Left ventricle myocardium inferior (tissue), 1 donor: ENCODE results near the gene SEPSECS. TPM values are rescaled to one million over a fixed set of nuclear protein-coding genes. Genes with fewer than 3 reads are reported as not detected.

ENCODE experiments used
- DNase-seq: peaks from one replicate; pipeline ENCODE4 v3.0.0-alpha.2; 2020
- H3K27ac ChIP-seq: fragments of 200-600 bp; replicated peaks from 2 replicates; pipeline ENCODE4 v1.8.0; 2021
- H3K27me3 ChIP-seq: fragments of 200-600 bp; 2 replicates; pipeline ENCODE4 v1.8.0; 2021; ENCODE audit warnings: low read depth
- H3K36me3 ChIP-seq: fragments of 200-600 bp; 2 replicates; pipeline ENCODE4 v1.8.0; 2021
- H3K4me1 ChIP-seq: fragments of 200-600 bp; 2 replicates; pipeline ENCODE4 v1.8.0; 2021
- H3K4me3 ChIP-seq: fragments of 200-600 bp; 2 replicates; pipeline ENCODE4 v1.8.0; 2021; ENCODE audit warnings: mild to moderate bottlenecking, moderate library complexity
- H3K9me3 ChIP-seq: fragments of 200-600 bp; replicated peaks from 2 replicates; pipeline ENCODE4 v1.8.0; 2021
- CTCF ChIP-seq: fragments of 200-600 bp; IDR thresholded peaks from 2 replicates; pipeline ENCODE4 v1.8.0; 2021; ENCODE audit warnings: antibody characterized with exemption, mild to moderate bottlenecking, borderline replicate concordance
- intact Hi-C: fragments of 100-400 bp; cut with micrococcal nuclease; formaldehyde crosslinking; loops from one replicate; pipeline ENCODE4 v1.11.0; 2022
- total RNA-seq: library from RNA; stranded (reverse); fragmentation: NEBNext Ultra II Directional; extraction: Animal tissue kit (Norgen Biotek cat#: 25700); gene quantifications from one replicate; pipeline ENCODE4 v1.2.1, GENCODE V29; 2021
- donor health status: DM: no; HTN: yes; CAD: no; lungs with severe emphysema.

Gene SEPSECS
- total RNA-seq, 1 donor from 2014 or later = 4.9 TPM

GRCh38 chr4:25172961-25173915 lies 13.0 kb upstream of the SEPSECS start:
- DNase-seq = no peak
- peak overlapping the region; percentile 78 for H3K27ac ChIP-seq
- peak overlapping the region; percentile 2 for H3K4me3 ChIP-seq
- H3K36me3 ChIP-seq = no peaks in the 10 kb centered on the region
- H3K4me1 ChIP-seq = peaks cover 38% of the 10 kb centered on the region
- H3K27me3 ChIP-seq = no peaks in the 10 kb centered on the region
- no peak for TF ChIP-seq CTCF
- intact Hi-C loops = no loop called here
- H3K9me3 ChIP-seq = no peaks in the 10 kb centered on the region

- Histone ChIP-seq H3K4me1 (peaks cover 38% of the 10 kb centered on the region), H3K4me3 (no peak overlapping the region), H3K36me3 (no peaks in the 10 kb centered on the region), H3K27ac (peak overlapping the region; percentile 29), H3K9me3 (no peaks in the 10 kb centered on the region), H3K27me3 (no peaks in the 10 kb centered on the region)
- TF ChIP-seq CTCF = no peak
- DNase-seq = no peak
- intact Hi-C loops = no loop called here
These were observed 11.1 kb upstream of the SEPSECS start for GRCh38 chr4:25171201-25171865.

GRCh38 chr4:25169446-25169845 lies 9.2 kb upstream of the SEPSECS start:
- H3K4me3 ChIP-seq = no peak overlapping the region
- no peak overlapping the region for H3K27ac ChIP-seq
- no peak for DNase-seq
- intact Hi-C loops = no loop called here
- H3K9me3 ChIP-seq = no peaks in the 10 kb centered on the region
- peaks cover 6% of the 10 kb centered on the region for H3K36me3 ChIP-seq
- H3K4me1 ChIP-seq = peaks cover 33% of the 10 kb centered on the region
- TF ChIP-seq CTCF = no peak
- no peaks in the 10 kb centered on the region for H3K27me3 ChIP-seq

GRCh38 chr4:25165916-25166315 lies 5.7 kb upstream of the SEPSECS start:
- no peak for TF ChIP-seq CTCF
- Histone ChIP-seq H3K9me3 (no peaks in the 10 kb centered on the region), H3K4me3 (no peak overlapping the region), H3K4me1 (peaks cover 17% of the 10 kb centered on the region), H3K27ac (no peak overlapping the region), H3K36me3 (peaks cover 6% of the 10 kb centered on the region), H3K27me3 (no peaks in the 10 kb centered on the region)
- intact Hi-C loops = no loop called here
- no peak for DNase-seq

DNA sequence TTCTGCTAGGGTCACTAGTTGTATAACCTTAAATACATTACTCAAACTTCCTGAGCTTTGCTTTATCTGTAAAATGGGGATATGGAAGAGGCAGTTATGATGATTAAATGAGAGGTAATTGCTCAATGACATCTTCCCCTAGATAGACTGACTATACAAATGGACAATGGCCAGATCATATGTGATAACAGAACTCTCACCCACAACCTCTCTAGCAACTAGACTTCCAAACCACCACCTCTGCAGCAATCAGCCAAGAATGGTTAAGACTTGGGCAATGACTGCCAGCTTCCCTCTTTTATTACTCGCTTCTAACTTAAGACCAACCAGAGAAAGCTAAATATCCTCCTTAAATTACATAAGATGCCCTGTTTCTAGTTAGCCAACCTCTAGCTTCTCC lies 2.9 kb upstream of the SEPSECS start:
- TF ChIP-seq CTCF = no peak
- intact Hi-C loops = no loop called here
- Histone ChIP-seq H3K9me3 (no peaks in the 10 kb centered on the region), H3K4me1 (peaks cover 38% of the 10 kb centered on the region), H3K27me3 (no peaks in the 10 kb centered on the region), H3K36me3 (peaks cover 6% of the 10 kb centered on the region), H3K4me3 (no peak overlapping the region), H3K27ac (no peak overlapping the region)
- DNase-seq = no peak
